ENCODE data around the gene CTXND1.
A peak's percentile ranks its signal among the peaks of the same experiment; 100 is the strongest.

Gene CTXND1

GRCh38 chr15:80266745-80267144 lies 14.7 kb upstream of the CTXND1 start:
- no peaks in the 10 kb centered on the region for H3K27me3 ChIP-seq (replicated peaks)
- DNase-seq = no peak
- no peak for TF ChIP-seq CTCF (IDR thresholded peaks at IDR 0.05; ENCODE audit: low read depth, low read length, missing control alignments)
- no peaks in the 10 kb centered on the region for H3K36me3 ChIP-seq (replicated peaks)
- H3K4me3 ChIP-seq (ENCODE audit: low read depth, low read length) = no peak overlapping the region
- no peak overlapping the region for H3K27ac ChIP-seq
- in situ Hi-C loops (cut with HindIII; ENCODE audit: low pct_ligation_motif_present, low sequenced_read_pairs) = no loop called here

GRCh38 chr15:80266113-80266512 lies 14.1 kb upstream of the CTXND1 start:
- H3K4me3 ChIP-seq (ENCODE audit: low read depth, low read length) = no peak overlapping the region
- no peaks in the 10 kb centered on the region for H3K36me3 ChIP-seq (replicated peaks)
- no peak overlapping the region for H3K27ac ChIP-seq
- in situ Hi-C loops (cut with HindIII; ENCODE audit: low pct_ligation_motif_present, low sequenced_read_pairs) = no loop called here
- no peak for DNase-seq
- H3K27me3 ChIP-seq (replicated peaks) = no peaks in the 10 kb centered on the region
- TF ChIP-seq CTCF (IDR thresholded peaks at IDR 0.05; ENCODE audit: low read depth, low read length, missing control alignments) = no peak

GRCh38 chr15:80265021-80265420 lies 13.0 kb upstream of the CTXND1 start:
- H3K36me3 ChIP-seq (replicated peaks) = no peaks in the 10 kb centered on the region
- no peak for TF ChIP-seq CTCF (IDR thresholded peaks at IDR 0.05; ENCODE audit: low read depth, low read length, missing control alignments)
- no peak for DNase-seq
- H3K27me3 ChIP-seq (replicated peaks) = no peaks in the 10 kb centered on the region
- H3K4me3 ChIP-seq (ENCODE audit: low read depth, low read length) = no peak overlapping the region
- in situ Hi-C loops (cut with HindIII; ENCODE audit: low pct_ligation_motif_present, low sequenced_read_pairs) = no loop called here
- H3K27ac ChIP-seq = no peak overlapping the region

GRCh38 chr15:80264031-80264430 lies 12.0 kb upstream of the CTXND1 start:
- H3K4me3 ChIP-seq (ENCODE audit: low read depth, low read length) = no peak overlapping the region
- TF ChIP-seq CTCF (IDR thresholded peaks at IDR 0.05; ENCODE audit: low read depth, low read length, missing control alignments) = no peak
- peak; percentile 20 for DNase-seq
- H3K36me3 ChIP-seq (replicated peaks) = no peaks in the 10 kb centered on the region
- in situ Hi-C loops (cut with HindIII; ENCODE audit: low pct_ligation_motif_present, low sequenced_read_pairs) = no loop called here
- H3K27me3 ChIP-seq (replicated peaks) = no peaks in the 10 kb centered on the region
- no peak overlapping the region for H3K27ac ChIP-seq

GRCh38 chr15:80260551-80260950 lies 8.5 kb upstream of the CTXND1 start:
- in situ Hi-C loops (cut with HindIII; ENCODE audit: low pct_ligation_motif_present, low sequenced_read_pairs) = no loop called here
- Histone ChIP-seq H3K27me3 (replicated peaks) (no peaks in the 10 kb centered on the region), H3K27ac (no peak overlapping the region), H3K36me3 (replicated peaks) (no peaks in the 10 kb centered on the region), H3K4me3 (ENCODE audit: low read depth, low read length) (no peak overlapping the region)
- TF ChIP-seq CTCF (IDR thresholded peaks at IDR 0.05; ENCODE audit: low read depth, low read length, missing control alignments) = no peak
- DNase-seq = no peak

- no peak overlapping the region for H3K27ac ChIP-seq
- H3K27me3 ChIP-seq (replicated peaks) = no peaks in the 10 kb centered on the region
- no peak for TF ChIP-seq CTCF (IDR thresholded peaks at IDR 0.05; ENCODE audit: low read depth, low read length, missing control alignments)
- no peaks in the 10 kb centered on the region for H3K36me3 ChIP-seq (replicated peaks)
- in situ Hi-C loops (cut with HindIII; ENCODE audit: low pct_ligation_motif_present, low sequenced_read_pairs) = no loop called here
- DNase-seq = no peak
- H3K4me3 ChIP-seq (ENCODE audit: low read depth, low read length) = no peak overlapping the region
These were observed 8.0 kb upstream of the CTXND1 start for GRCh38 chr15:80259942-80260510.

Data from brain microvascular endothelial cell (primary cell).